Upper lobe of left lung (tissue), 4 donors: ENCODE results near the gene MGLL.

Source experiments
- EP300 ChIP-seq, 4 donors: sonication (generic); formaldehyde crosslinking; IDR thresholded peaks; one replicate each; pipeline ENCODE4 v1.5.1; 2017; ENCODE audit warnings: antibody characterized with exemption in 4 of 4, control low read depth in 2 of 4
- POLR2A ChIP-seq, 4 donors: fragments of 450-650 bp; IDR thresholded peaks; one replicate each; pipeline ENCODE4 v1.5.1; 2016 to 2017; ENCODE audit warnings: antibody characterized with exemption in 4 of 4, mild to moderate bottlenecking in 2 of 4
- POLR2AphosphoS5 ChIP-seq, 2 donors: sonication (generic); formaldehyde crosslinking; IDR thresholded peaks; one replicate each; pipeline ENCODE4 v1.5.1; 2017; ENCODE audit warnings: antibody characterized with exemption in 2 of 2
- TF ChIP-seq, protein P1 (sequence below), 6 experiments: fragments of 450-650 bp in 4 of 6; fragments of 200-600 bp in 2 of 6; sonication (generic) in 2 of 6; IDR thresholded peaks; one replicate each; pipeline ENCODE4 v1.5.1; 2016 to 2019; ENCODE audit warnings: antibody characterized with exemption in 6 of 6

- TF ChIP-seq, protein P1, sequence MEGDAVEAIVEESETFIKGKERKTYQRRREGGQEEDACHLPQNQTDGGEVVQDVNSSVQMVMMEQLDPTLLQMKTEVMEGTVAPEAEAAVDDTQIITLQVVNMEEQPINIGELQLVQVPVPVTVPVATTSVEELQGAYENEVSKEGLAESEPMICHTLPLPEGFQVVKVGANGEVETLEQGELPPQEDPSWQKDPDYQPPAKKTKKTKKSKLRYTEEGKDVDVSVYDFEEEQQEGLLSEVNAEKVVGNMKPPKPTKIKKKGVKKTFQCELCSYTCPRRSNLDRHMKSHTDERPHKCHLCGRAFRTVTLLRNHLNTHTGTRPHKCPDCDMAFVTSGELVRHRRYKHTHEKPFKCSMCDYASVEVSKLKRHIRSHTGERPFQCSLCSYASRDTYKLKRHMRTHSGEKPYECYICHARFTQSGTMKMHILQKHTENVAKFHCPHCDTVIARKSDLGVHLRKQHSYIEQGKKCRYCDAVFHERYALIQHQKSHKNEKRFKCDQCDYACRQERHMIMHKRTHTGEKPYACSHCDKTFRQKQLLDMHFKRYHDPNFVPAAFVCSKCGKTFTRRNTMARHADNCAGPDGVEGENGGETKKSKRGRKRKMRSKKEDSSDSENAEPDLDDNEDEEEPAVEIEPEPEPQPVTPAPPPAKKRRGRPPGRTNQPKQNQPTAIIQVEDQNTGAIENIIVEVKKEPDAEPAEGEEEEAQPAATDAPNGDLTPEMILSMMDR (IDR thresholded peaks at IDR 0.05) = no peak
- TF ChIP-seq EP300 (IDR thresholded peaks at IDR 0.05) (no peak), POLR2A (IDR thresholded peaks at IDR 0.05) (no peak), POLR2AphosphoS5 (IDR thresholded peaks at IDR 0.05) (peak in 1 of 2 donors; percentile 8)
Measured at GRCh38 chr3:127701280-127701911, 120.9 kb downstream of the MGLL start.
